Calu3 (cell line): ENCODE data around the gene ROBO2. TPM values are rescaled to one million over a fixed set of nuclear protein-coding genes. Genes with fewer than 3 reads are reported as not detected.

Experiments used
- BruUV-seq: library from RNA; stranded (reverse); fragments of 400-500 nt; replicated peaks from 2 replicates; lab custom pipeline; 2021; lab: Mats Ljungman, UMichigan
- CTCF ChIA-PET: fragments of 300-600 bp; sonication (Branson Sonifier 250); formaldehyde crosslinking; loops from one replicate; lab custom pipeline; 2022; ENCODE audit warnings: antibody characterized with exemption; lab: Charles Lee
- DNase-seq: peaks from one replicate; pipeline ENCODE4 v3.0.0; 2022
- H3K27ac Mint-ChIP-seq: one replicate; pipeline ENCODE4 v1.8.0; 2022; ENCODE audit warnings: mixed read lengths; ENCODE audit not compliant: unreplicated experiment
- H3K27me3 Mint-ChIP-seq: one replicate; pipeline ENCODE4 v1.8.0; 2022; ENCODE audit warnings: mixed read lengths; ENCODE audit not compliant: unreplicated experiment
- H3K36me3 Mint-ChIP-seq: one replicate; pipeline ENCODE4 v1.8.0; 2022; ENCODE audit warnings: mild to moderate bottlenecking, moderate library complexity, mixed read lengths; ENCODE audit not compliant: insufficient read depth, unreplicated experiment
- H3K4me1 Mint-ChIP-seq: one replicate; pipeline ENCODE4 v1.8.0; 2022; ENCODE audit warnings: mild to moderate bottlenecking, low read depth, mixed read lengths; ENCODE audit not compliant: unreplicated experiment
- H3K4me3 Mint-ChIP-seq: one replicate; pipeline ENCODE4 v1.8.0; 2022; ENCODE audit warnings: mild to moderate bottlenecking, low read depth, moderate library complexity, mixed read lengths; ENCODE audit not compliant: unreplicated experiment
- H3K9me3 Mint-ChIP-seq: one replicate; pipeline ENCODE4 v1.8.0; 2022; ENCODE audit warnings: low read depth, mixed read lengths; ENCODE audit not compliant: unreplicated experiment
- intact Hi-C: fragments of 100-400 bp; cut with micrococcal nuclease; formaldehyde crosslinking; loops from one replicate; pipeline ENCODE4 v1.10.0; 2022; ENCODE audit not compliant: unreplicated experiment
- total RNA-seq: library from RNA; stranded (reverse); gene quantifications from 2 replicates; pipeline ENCODE4 v1.2.3, GENCODE V29; 2022
- TF ChIP-seq, protein P1 (sequence below): fragments of 200-600 bp; IDR thresholded peaks from one replicate; pipeline ENCODE4 v1.8.0; 2022; ENCODE audit warnings: antibody characterized with exemption; ENCODE audit not compliant: unreplicated experiment

Gene ROBO2
- total RNA-seq, 1 experiment from 2014 or later = not detected

DNA sequence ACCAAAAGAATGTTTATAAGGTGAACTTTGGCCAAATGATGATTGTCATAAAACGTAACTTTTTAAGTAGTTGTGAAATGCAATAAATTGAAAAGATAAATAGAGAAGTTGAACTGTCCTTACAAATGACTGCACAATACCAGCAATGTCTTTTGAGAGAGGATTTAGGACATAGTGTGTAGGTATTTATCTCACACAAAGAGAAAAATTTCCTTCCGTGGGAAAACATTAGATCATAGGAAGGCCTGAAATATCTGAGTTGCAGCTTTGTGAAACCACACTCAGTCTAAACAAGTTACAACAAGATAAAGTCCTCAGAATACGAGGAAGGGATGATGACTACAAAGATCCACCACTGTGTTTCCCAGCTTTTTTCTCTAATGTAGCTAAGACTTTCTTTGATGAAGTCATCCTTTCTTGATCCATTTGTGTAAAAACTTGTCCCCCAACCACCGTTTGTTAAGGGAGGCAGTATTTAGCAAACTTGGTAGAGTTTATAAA lies 16.0 kb downstream of the ROBO2 start:
- Mint-ChIP-seq H3K36me3 (no peaks in the 10 kb centered on the region), H3K27ac (no peak overlapping the region), H3K27me3 (no peaks in the 10 kb centered on the region), H3K9me3 (peaks cover 3% of the 10 kb centered on the region), H3K4me1 (no peaks in the 10 kb centered on the region), H3K4me3 (no peak overlapping the region)
- no peak for DNase-seq
- no TSS peak for BruUV-seq
- TF ChIP-seq, protein P1, sequence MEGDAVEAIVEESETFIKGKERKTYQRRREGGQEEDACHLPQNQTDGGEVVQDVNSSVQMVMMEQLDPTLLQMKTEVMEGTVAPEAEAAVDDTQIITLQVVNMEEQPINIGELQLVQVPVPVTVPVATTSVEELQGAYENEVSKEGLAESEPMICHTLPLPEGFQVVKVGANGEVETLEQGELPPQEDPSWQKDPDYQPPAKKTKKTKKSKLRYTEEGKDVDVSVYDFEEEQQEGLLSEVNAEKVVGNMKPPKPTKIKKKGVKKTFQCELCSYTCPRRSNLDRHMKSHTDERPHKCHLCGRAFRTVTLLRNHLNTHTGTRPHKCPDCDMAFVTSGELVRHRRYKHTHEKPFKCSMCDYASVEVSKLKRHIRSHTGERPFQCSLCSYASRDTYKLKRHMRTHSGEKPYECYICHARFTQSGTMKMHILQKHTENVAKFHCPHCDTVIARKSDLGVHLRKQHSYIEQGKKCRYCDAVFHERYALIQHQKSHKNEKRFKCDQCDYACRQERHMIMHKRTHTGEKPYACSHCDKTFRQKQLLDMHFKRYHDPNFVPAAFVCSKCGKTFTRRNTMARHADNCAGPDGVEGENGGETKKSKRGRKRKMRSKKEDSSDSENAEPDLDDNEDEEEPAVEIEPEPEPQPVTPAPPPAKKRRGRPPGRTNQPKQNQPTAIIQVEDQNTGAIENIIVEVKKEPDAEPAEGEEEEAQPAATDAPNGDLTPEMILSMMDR = no peak
- intact Hi-C loops = no loop called here
- CTCF ChIA-PET = no interaction called here

DNA sequence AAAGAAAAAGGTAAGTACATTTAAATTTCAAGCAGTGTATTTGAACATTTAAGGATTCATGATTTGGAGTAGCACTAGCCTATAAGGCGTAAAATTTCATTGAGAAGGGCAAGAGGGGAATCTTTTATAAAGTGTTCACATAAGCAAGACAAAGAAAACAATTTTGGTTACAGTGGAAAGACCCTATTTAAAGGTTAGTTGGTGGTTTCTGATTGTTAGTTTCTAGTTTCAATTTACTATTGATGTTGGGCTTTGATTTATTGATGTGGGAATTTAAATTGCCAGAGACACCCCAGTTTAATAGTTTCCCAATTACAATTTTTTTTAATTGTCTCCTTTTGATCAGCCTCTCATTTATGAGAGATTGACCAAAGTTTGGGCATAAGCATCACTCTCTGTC lies 19.5 kb downstream of the ROBO2 start:
- Mint-ChIP-seq H3K9me3 (peaks cover 10% of the 10 kb centered on the region), H3K27me3 (no peaks in the 10 kb centered on the region), H3K4me1 (no peaks in the 10 kb centered on the region), H3K27ac (no peak overlapping the region), H3K36me3 (no peaks in the 10 kb centered on the region), H3K4me3 (no peak overlapping the region)
- BruUV-seq = no TSS peak
- no peak for DNase-seq
- CTCF ChIA-PET = no interaction called here
- TF ChIP-seq, protein P1 = no peak
- intact Hi-C loops = no loop called here

DNA sequence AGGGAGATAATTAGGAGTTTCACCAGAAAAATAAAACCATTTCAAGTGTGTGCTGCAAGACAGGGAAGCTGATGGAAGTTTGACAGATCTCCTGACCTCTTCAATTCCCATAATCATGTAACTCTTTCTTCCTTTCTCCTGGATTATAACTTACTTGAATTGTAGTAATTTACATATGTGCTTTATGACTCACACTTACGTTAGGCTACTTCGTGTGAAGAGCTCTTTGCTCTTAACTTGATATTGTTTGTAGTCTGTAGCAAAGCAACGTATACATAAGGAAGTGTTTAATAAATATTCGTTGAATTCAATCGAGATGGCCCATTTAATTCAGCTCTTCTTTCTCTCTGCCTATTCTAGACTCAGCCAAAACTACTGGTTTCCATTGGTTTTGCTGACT lies 23.5 kb downstream of the ROBO2 start:
- CTCF ChIA-PET = no interaction called here
- Mint-ChIP-seq H3K36me3 (no peaks in the 10 kb centered on the region), H3K27me3 (no peaks in the 10 kb centered on the region), H3K4me1 (no peaks in the 10 kb centered on the region), H3K27ac (no peak overlapping the region), H3K4me3 (no peak overlapping the region), H3K9me3 (peaks cover 10% of the 10 kb centered on the region)
- no peak for DNase-seq
- TF ChIP-seq, protein P1 = no peak
- intact Hi-C loops = no loop called here
- BruUV-seq = no TSS peak

DNA sequence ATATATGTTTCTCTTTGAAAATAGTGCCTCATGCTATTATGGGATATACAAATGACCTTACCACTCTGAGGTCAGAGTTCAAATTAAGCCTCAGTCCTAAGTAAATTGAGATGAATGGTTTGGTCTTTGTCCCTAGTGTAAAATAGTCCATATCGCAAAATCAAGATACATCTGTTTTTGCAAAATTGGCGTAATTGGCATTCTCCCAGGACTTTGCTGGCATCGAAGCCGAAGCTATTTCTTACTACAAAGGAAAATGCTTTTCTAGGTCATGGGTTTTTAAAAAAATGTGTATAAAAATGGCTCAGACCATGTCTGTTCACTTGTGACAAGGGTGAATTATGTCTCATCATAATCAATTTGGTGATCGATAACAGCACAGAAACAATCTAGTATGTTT lies 25.9 kb downstream of the ROBO2 start:
- Mint-ChIP-seq H3K36me3 (no peaks in the 10 kb centered on the region), H3K9me3 (peaks cover 7% of the 10 kb centered on the region), H3K4me3 (no peak overlapping the region), H3K4me1 (no peaks in the 10 kb centered on the region), H3K27ac (no peak overlapping the region), H3K27me3 (no peaks in the 10 kb centered on the region)
- CTCF ChIA-PET = no interaction called here
- BruUV-seq = no TSS peak
- TF ChIP-seq, protein P1 = no peak
- intact Hi-C loops = no loop called here
- no peak for DNase-seq
